GM21526 (cell line): ENCODE data around the gene LRRK2.
"Not testable (repeated sequence)": the region's sequence is repeated elsewhere in the genome, so short reads cannot be mapped to it uniquely, and the experiment has no call there.

Experiments used
- ATAC-seq: cut with Tn5 transposase; IDR thresholded peaks from one replicate; pipeline ENCODE4 v1.9.1; 2021; ENCODE audit warnings: moderate library complexity; ENCODE audit not compliant: unreplicated experiment, low FRiP score

The LRRK2 gene

GRCh38 chr12:40382217-40382616, 157.4 kb downstream of the LRRK2 start:
- ATAC-seq, result peak; percentile 66

GRCh38 chr12:40387279-40387678, 162.5 kb downstream of the LRRK2 start:
- ATAC-seq, result not testable (repeated sequence)

- ATAC-seq, result no peak
Observed at GRCh38 chr12:40390980-40391379, 166.2 kb downstream of the LRRK2 start.

- ATAC-seq, result no peak
Observed at GRCh38 chr12:40393026-40393425, 168.2 kb downstream of the LRRK2 start.

- no peak for ATAC-seq
Observed at GRCh38 chr12:40399656-40400055, 174.9 kb downstream of the LRRK2 start.

GRCh38 chr12:40405419-40405818, 180.6 kb downstream of the LRRK2 start:
- ATAC-seq, result no peak
